GM11168 (cell line): ENCODE measurements around the gene PPP3CA.
"Not testable (repeated sequence)": the region's sequence is repeated elsewhere in the genome, so short reads cannot be mapped to it uniquely, and the experiment has no call there.

ENCODE experiments used
- in situ Hi-C: fragments of 300-500 bp; cut with MboI; formaldehyde crosslinking; loops from one replicate; pipeline ENCODE4 v1.12.0; 2022; ENCODE audit warnings: low sequenced_read_pairs; ENCODE audit not compliant: unreplicated experiment

Gene PPP3CA

GRCh38 chr4:101264512-101264911 is 82.8 kb downstream of the PPP3CA start:
- in situ Hi-C loops, result no loop called here

- in situ Hi-C loops, result no loop called here
Observed at GRCh38 chr4:101262683-101263082, 84.6 kb downstream of the PPP3CA start.

GRCh38 chr4:101259876-101260275 is 87.5 kb downstream of the PPP3CA start:
- in situ Hi-C loops, result no loop called here

- in situ Hi-C loops, result no loop called here
Observed at GRCh38 chr4:101258883-101259282, 88.4 kb downstream of the PPP3CA start.

GRCh38 chr4:101256222-101256621 is 91.1 kb downstream of the PPP3CA start:
- in situ Hi-C loops, result no loop called here

GRCh38 chr4:101254776-101255175 is 92.5 kb downstream of the PPP3CA start:
- in situ Hi-C loops, result no loop called here

GRCh38 chr4:101253121-101253520 is 94.2 kb downstream of the PPP3CA start:
- in situ Hi-C loops, result no loop called here

- in situ Hi-C loops, result no loop called here
Observed at GRCh38 chr4:101252721-101253120, 94.6 kb downstream of the PPP3CA start.

GRCh38 chr4:101251261-101251660 is 96.1 kb downstream of the PPP3CA start:
- in situ Hi-C loops, result no loop called here

- in situ Hi-C loops, result no loop called here
Observed at GRCh38 chr4:101244349-101244748, 103.0 kb downstream of the PPP3CA start.

GRCh38 chr4:101242441-101242840 is 104.9 kb downstream of the PPP3CA start:
- in situ Hi-C loops, result no loop called here

GRCh38 chr4:101240099-101240498 is 107.2 kb downstream of the PPP3CA start:
- in situ Hi-C loops, result no loop called here

GRCh38 chr4:101239665-101240064 is 107.7 kb downstream of the PPP3CA start:
- in situ Hi-C loops, result no loop called here

GRCh38 chr4:101238706-101239105 is 108.6 kb downstream of the PPP3CA start:
- in situ Hi-C loops, result no loop called here

GRCh38 chr4:101237773-101238172 is 109.6 kb downstream of the PPP3CA start:
- in situ Hi-C loops, result no loop called here

- in situ Hi-C loops, result no loop called here
Observed at GRCh38 chr4:101236097-101236496, 111.2 kb downstream of the PPP3CA start.

GRCh38 chr4:101234141-101234540 is 113.2 kb downstream of the PPP3CA start:
- in situ Hi-C loops, result not testable (repeated sequence)

- in situ Hi-C loops, result no loop called here
Observed at GRCh38 chr4:101232074-101232776, 115.1 kb downstream of the PPP3CA start.

- in situ Hi-C loops, result no loop called here
Observed at GRCh38 chr4:101230801-101231426, 116.4 kb downstream of the PPP3CA start.

- in situ Hi-C loops, result no loop called here
Observed at GRCh38 chr4:101229116-101229515, 118.2 kb downstream of the PPP3CA start.

- in situ Hi-C loops, result no loop called here
Observed at GRCh38 chr4:101227715-101228114, 119.6 kb downstream of the PPP3CA start.
